Uterus (tissue), 4 donors: ENCODE measurements around the gene HAO2. TPM values are rescaled to one million over a fixed set of nuclear protein-coding genes. Genes with fewer than 3 reads are reported as not detected.

Experiments used
- DNase-seq, 2 donors: peaks; one replicate each; pipeline ENCODE4 v3.0.0-alpha.2; 2019 to 2020
- H3K27ac ChIP-seq, 2 donors: fragments of 200-600 bp; sonication (generic); 1 replicate in 1 of 2; 2 replicates in 1 of 2; pipeline ENCODE4 v1.5.1; 2016 to 2018
- H3K27me3 ChIP-seq, 2 donors: fragments of 200-600 bp; sonication (generic); one replicate each; pipeline ENCODE4 v1.5.1; 2018 to 2019; ENCODE audit warnings: control low read depth in 1 of 2
- H3K36me3 ChIP-seq, 2 donors: fragments of 200-600 bp; sonication (generic); one replicate each; pipeline ENCODE4 v1.5.1; 2019; ENCODE audit warnings: control low read depth in 1 of 2
- H3K4me1 ChIP-seq, 2 donors: fragments of 200-600 bp; sonication (generic); one replicate each; pipeline ENCODE4 v1.5.1; 2018 to 2019; ENCODE audit warnings: control low read depth in 1 of 2
- H3K4me3 ChIP-seq, 2 donors: fragments of 200-600 bp; sonication (generic); 1 replicate in 1 of 2; 2 replicates in 1 of 2; pipeline ENCODE4 v1.5.1; 2018 to 2019; ENCODE audit warnings: mild to moderate bottlenecking in 1 of 2
- H3K9me3 ChIP-seq, 2 donors: fragments of 200-600 bp; sonication (generic); one replicate each; pipeline ENCODE4 v1.5.1; 2019; ENCODE audit warnings: control low read depth in 1 of 2
- POLR2A ChIP-seq, 2 donors: fragments of 450-650 bp; IDR thresholded peaks; one replicate each; pipeline ENCODE4 v1.6.1; 2016; ENCODE audit warnings: antibody characterized with exemption in 2 of 2, mild to moderate bottlenecking in 1 of 2, moderate library complexity in 1 of 2
- intact Hi-C: fragments of 100-400 bp; cut with DNase I; formaldehyde crosslinking; loops from one replicate; pipeline ENCODE4 v1.15.1; 2023; ENCODE audit warnings: low total_unique reads
- total RNA-seq, 4 donors: library from RNA; depleted of rRNA in 3 of 4; stranded (reverse); fragments of >200 nt in 3 of 4; gene quantifications; one replicate each; pipeline versions ENCODE4 v1.1.0 to v1.2.4, GENCODE V29; 2014 to 2023
- TF ChIP-seq, protein P1 (sequence below), 4 experiments: fragments of 200-600 bp in 2 of 4; fragments of 450-650 bp in 2 of 4; sonication (generic) in 2 of 4; IDR thresholded peaks; one replicate each; pipeline ENCODE4 v1.5.1; 2016 to 2019; ENCODE audit warnings: antibody characterized with exemption in 4 of 4, mild to moderate bottlenecking in 2 of 4, moderate library complexity in 1 of 4
- donor health status: DM: yes; HTN: yes; CAD: no.

The HAO2 gene
- total RNA-seq, 4 donors from 2014 or later, result 0.90 to 1.4 TPM; not detected in 2

DNA sequence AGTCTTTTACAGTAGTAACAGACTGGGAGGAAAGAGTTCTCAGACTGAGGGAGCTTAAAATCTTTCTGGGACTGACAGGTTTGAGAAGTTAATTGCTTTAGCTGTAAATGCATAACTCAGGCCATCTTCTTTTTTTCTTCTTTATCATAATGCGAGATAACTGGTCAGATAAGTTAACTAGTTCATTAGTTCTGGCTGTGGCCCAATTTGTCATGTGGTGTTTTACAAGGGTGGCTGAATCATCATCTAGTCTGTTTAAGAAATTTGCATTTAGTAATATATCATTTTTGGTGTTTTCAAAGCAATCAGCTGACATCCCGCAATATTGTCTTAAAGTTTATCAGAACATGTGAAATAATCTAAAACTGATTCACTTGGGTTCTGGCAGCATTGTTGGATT, 60.4 kb downstream of the HAO2 start:
- Histone ChIP-seq H3K4me3 (no peak overlapping the region), H3K27me3 (no peaks in the 10 kb centered on the region), H3K9me3 (no peaks in the 10 kb centered on the region), H3K27ac (no peak overlapping the region), H3K36me3 (no peaks in the 10 kb centered on the region), H3K4me1 (no peaks in the 10 kb centered on the region)
- TF ChIP-seq, protein P1, sequence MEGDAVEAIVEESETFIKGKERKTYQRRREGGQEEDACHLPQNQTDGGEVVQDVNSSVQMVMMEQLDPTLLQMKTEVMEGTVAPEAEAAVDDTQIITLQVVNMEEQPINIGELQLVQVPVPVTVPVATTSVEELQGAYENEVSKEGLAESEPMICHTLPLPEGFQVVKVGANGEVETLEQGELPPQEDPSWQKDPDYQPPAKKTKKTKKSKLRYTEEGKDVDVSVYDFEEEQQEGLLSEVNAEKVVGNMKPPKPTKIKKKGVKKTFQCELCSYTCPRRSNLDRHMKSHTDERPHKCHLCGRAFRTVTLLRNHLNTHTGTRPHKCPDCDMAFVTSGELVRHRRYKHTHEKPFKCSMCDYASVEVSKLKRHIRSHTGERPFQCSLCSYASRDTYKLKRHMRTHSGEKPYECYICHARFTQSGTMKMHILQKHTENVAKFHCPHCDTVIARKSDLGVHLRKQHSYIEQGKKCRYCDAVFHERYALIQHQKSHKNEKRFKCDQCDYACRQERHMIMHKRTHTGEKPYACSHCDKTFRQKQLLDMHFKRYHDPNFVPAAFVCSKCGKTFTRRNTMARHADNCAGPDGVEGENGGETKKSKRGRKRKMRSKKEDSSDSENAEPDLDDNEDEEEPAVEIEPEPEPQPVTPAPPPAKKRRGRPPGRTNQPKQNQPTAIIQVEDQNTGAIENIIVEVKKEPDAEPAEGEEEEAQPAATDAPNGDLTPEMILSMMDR (IDR thresholded peaks at IDR 0.05), result no peak
- TF ChIP-seq POLR2A (IDR thresholded peaks at IDR 0.05), result no peak
- DNase-seq, result no peak
- intact Hi-C loops, result no loop called here

- intact Hi-C loops, result no loop called here
- DNase-seq, result no peak
- no peaks in the 10 kb centered on the region for H3K9me3 ChIP-seq
- no peaks in the 10 kb centered on the region for H3K27me3 ChIP-seq
- H3K4me1 ChIP-seq, result no peaks in the 10 kb centered on the region
- TF ChIP-seq, protein P1 (IDR thresholded peaks at IDR 0.05), result no peak
- no peak for TF ChIP-seq POLR2A (IDR thresholded peaks at IDR 0.05)
- H3K27ac ChIP-seq, result no peak overlapping the region
- H3K36me3 ChIP-seq, result no peaks in the 10 kb centered on the region
- H3K4me3 ChIP-seq, result no peak overlapping the region
Observed at GRCh38 chr1:119429687-119430086, 61.1 kb downstream of the HAO2 start.

- intact Hi-C loops, result no loop called here
- Histone ChIP-seq H3K4me3 (no peak overlapping the region), H3K9me3 (no peaks in the 10 kb centered on the region), H3K36me3 (no peaks in the 10 kb centered on the region), H3K27ac (no peak overlapping the region), H3K27me3 (no peaks in the 10 kb centered on the region), H3K4me1 (no peaks in the 10 kb centered on the region)
- TF ChIP-seq, protein P1 (IDR thresholded peaks at IDR 0.05), result no peak
- no peak for TF ChIP-seq POLR2A (IDR thresholded peaks at IDR 0.05)
- no peak for DNase-seq
Observed at GRCh38 chr1:119430486-119430885, 61.9 kb downstream of the HAO2 start.

DNA sequence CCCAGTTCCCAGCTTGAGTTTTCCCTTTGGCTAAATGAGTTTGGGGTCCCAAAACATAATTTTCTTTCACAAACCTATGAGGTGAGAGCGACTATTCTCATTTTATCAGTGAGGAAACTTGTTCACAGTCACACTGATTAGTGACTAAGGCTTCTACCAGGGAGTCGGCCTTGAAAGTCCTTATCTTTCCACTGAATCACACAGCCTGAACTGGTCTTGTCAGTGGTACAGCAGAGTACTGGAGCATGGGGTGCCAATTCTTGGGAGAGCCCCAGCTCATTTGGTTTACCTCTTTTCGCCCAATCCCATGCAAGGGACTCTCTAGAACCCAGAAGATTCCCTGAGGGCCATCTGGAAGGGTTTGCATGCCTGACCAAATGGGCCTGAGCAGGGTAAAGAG, 63.3 kb downstream of the HAO2 start:
- Histone ChIP-seq H3K4me1 (no peaks in the 10 kb centered on the region), H3K4me3 (no peak overlapping the region), H3K36me3 (no peaks in the 10 kb centered on the region), H3K9me3 (no peaks in the 10 kb centered on the region), H3K27me3 (no peaks in the 10 kb centered on the region), H3K27ac (no peak overlapping the region)
- DNase-seq, result no peak
- TF ChIP-seq, protein P1 (IDR thresholded peaks at IDR 0.05), result no peak
- no peak for TF ChIP-seq POLR2A (IDR thresholded peaks at IDR 0.05)
- intact Hi-C loops, result no loop called here

GRCh38 chr1:119435052-119435451, 66.5 kb downstream of the HAO2 start:
- Histone ChIP-seq H3K27me3 (no peaks in the 10 kb centered on the region), H3K27ac (no peak overlapping the region), H3K4me1 (no peaks in the 10 kb centered on the region), H3K4me3 (no peak overlapping the region), H3K36me3 (no peaks in the 10 kb centered on the region), H3K9me3 (no peaks in the 10 kb centered on the region)
- TF ChIP-seq POLR2A (IDR thresholded peaks at IDR 0.05), result no peak
- TF ChIP-seq, protein P1 (IDR thresholded peaks at IDR 0.05), result no peak
- no peak for DNase-seq
- intact Hi-C loops, result no loop called here
